SK-N-SH treated with all-trans-retinoic acid at 6 μM for 48 hours (cell line): ENCODE data around the gene SMAD3.

Source experiments
- ARNTL ChIP-seq: fragments of 450-650 bp; formaldehyde crosslinking; IDR thresholded peaks from 2 replicates; pipeline ENCODE4 v1.5.0; 2020; ENCODE audit warnings: low read depth, mild to moderate bottlenecking, moderate library complexity, borderline replicate concordance
- POU6F1 ChIP-seq: fragments of 250-450 bp; sonication (Bioruptor Pico); IDR thresholded peaks from 2 replicates; pipeline ENCODE4 v1.8.0; 2021; ENCODE audit warnings: low read depth, mild to moderate bottlenecking, moderate library complexity, borderline replicate concordance
- TSHZ2 ChIP-seq: fragments of 250-450 bp; sonication (Bioruptor Pico); IDR thresholded peaks from 2 replicates; pipeline ENCODE4 v1.5.0; 2020; ENCODE audit warnings: mild to moderate bottlenecking, moderate library complexity

- TF ChIP-seq TSHZ2 (no peak), POU6F1 (CRISPR knock-in tag) (no peak), ARNTL (CRISPR knock-in tag) (no peak)
Measured at GRCh38 chr15:67198157-67198754, 132.9 kb downstream of the SMAD3 start.
